Chondrocyte (in vitro differentiated cells): Measurements from ENCODE around the gene APAF1. TPM values are rescaled to one million over a fixed set of nuclear protein-coding genes. Genes with fewer than 3 reads are reported as not detected.

ENCODE experiments used
- DNase-seq: peaks from one replicate; pipeline ENCODE4 v3.0.0; 2021; ENCODE audit warnings: mixed read lengths, low spot score
- H3K27ac Mint-ChIP-seq: one replicate; pipeline ENCODE4 v1.8.0; 2021; ENCODE audit warnings: mild to moderate bottlenecking, moderate library complexity, mixed read lengths; ENCODE audit not compliant: unreplicated experiment
- H3K27me3 Mint-ChIP-seq: 2 replicates; pipeline ENCODE4 v1.8.0; 2021; ENCODE audit warnings: low read depth, mixed read lengths
- H3K36me3 Mint-ChIP-seq: 2 replicates; pipeline ENCODE4 v1.8.0; 2021; ENCODE audit warnings: low read depth, mixed read lengths
- H3K4me1 Mint-ChIP-seq: 2 replicates; pipeline ENCODE4 v1.8.0; 2021; ENCODE audit warnings: low read depth, mild to moderate bottlenecking, mixed read lengths
- H3K4me3 Mint-ChIP-seq: one replicate; pipeline ENCODE4 v1.8.0; 2021; ENCODE audit warnings: mild to moderate bottlenecking, moderate library complexity, mixed read lengths; ENCODE audit not compliant: unreplicated experiment
- H3K9me3 Mint-ChIP-seq: 2 replicates; pipeline ENCODE4 v1.8.0; 2021; ENCODE audit warnings: low read depth, mixed read lengths
- CTCF ChIP-seq: fragments of 200-600 bp; sonication (generic); IDR thresholded peaks from 2 replicates; pipeline ENCODE4 v1.5.0; 2021; ENCODE audit warnings: antibody characterized with exemption, mild to moderate bottlenecking, moderate library complexity
- total RNA-seq: library from RNA; stranded (reverse); gene quantifications from 3 replicates; pipeline ENCODE4 v1.2.1, GENCODE V29; 2021

APAF1 gene
- total RNA-seq, 1 donor from 2014 or later = 19.2 TPM

GRCh38 chr12:98757455-98757854 is 112.4 kb downstream of the APAF1 start:
- Mint-ChIP-seq H3K4me3 (no peak overlapping the region), H3K9me3 (peaks cover 4% of the 10 kb centered on the region), H3K36me3 (no peaks in the 10 kb centered on the region), H3K4me1 (peaks cover 25% of the 10 kb centered on the region), H3K27me3 (no peaks in the 10 kb centered on the region), H3K27ac (no peak overlapping the region)
- no peak for TF ChIP-seq CTCF
- no peak for DNase-seq

- Mint-ChIP-seq H3K27ac (no peak overlapping the region), H3K36me3 (no peaks in the 10 kb centered on the region), H3K27me3 (no peaks in the 10 kb centered on the region), H3K9me3 (peaks cover 4% of the 10 kb centered on the region), H3K4me3 (no peak overlapping the region), H3K4me1 (peaks cover 17% of the 10 kb centered on the region)
- DNase-seq = no peak
- TF ChIP-seq CTCF = no peak
Observed at GRCh38 chr12:98758331-98758730, 113.2 kb downstream of the APAF1 start.

GRCh38 chr12:98763656-98764055 is 118.6 kb downstream of the APAF1 start:
- no peak overlapping the region for H3K4me3 Mint-ChIP-seq
- H3K9me3 Mint-ChIP-seq = no peaks in the 10 kb centered on the region
- no peak for TF ChIP-seq CTCF
- peaks cover 5% of the 10 kb centered on the region for H3K27me3 Mint-ChIP-seq
- no peaks in the 10 kb centered on the region for H3K4me1 Mint-ChIP-seq
- H3K36me3 Mint-ChIP-seq = no peaks in the 10 kb centered on the region
- no peak for DNase-seq
- no peak overlapping the region for H3K27ac Mint-ChIP-seq

- Mint-ChIP-seq H3K4me3 (no peak overlapping the region), H3K9me3 (no peaks in the 10 kb centered on the region), H3K4me1 (no peaks in the 10 kb centered on the region)
Observed at GRCh38 chr12:98767248-98767647, 122.2 kb downstream of the APAF1 start.

GRCh38 chr12:98769068-98769467 is 124.0 kb downstream of the APAF1 start:
- no peak for TF ChIP-seq CTCF
- Mint-ChIP-seq H3K27me3 (peaks cover 5% of the 10 kb centered on the region), H3K4me3 (no peak overlapping the region), H3K9me3 (no peaks in the 10 kb centered on the region), H3K36me3 (no peaks in the 10 kb centered on the region), H3K27ac (no peak overlapping the region), H3K4me1 (no peaks in the 10 kb centered on the region)
- no peak for DNase-seq

More at GRCh38 chr12:98767248-98767647, 122.2 kb downstream of the APAF1 start:
- TF ChIP-seq CTCF = no peak
- no peak for DNase-seq
- peaks cover 5% of the 10 kb centered on the region for H3K27me3 Mint-ChIP-seq
- H3K27ac Mint-ChIP-seq = no peak overlapping the region
- no peaks in the 10 kb centered on the region for H3K36me3 Mint-ChIP-seq
